H1 (cell line): ENCODE data around the gene AIG1.

ENCODE experiments used
- ATF2 ChIP-seq: IDR thresholded peaks from 2 replicates; pipeline ENCODE4 v1.6.1; 2012; ENCODE audit warnings: low read length, inconsistent platforms
- CTCF ChIP-seq, 3 experiments: IDR thresholded peaks; 1 replicate in 2 of 3; 2 replicates in 1 of 3; pipeline versions ENCODE4 v1.5.1 to v1.6.1; 2011; ENCODE audit warnings: low read length in 3 of 3, mild to moderate bottlenecking in 3 of 3, inconsistent platforms in 2 of 3, low read depth in 1 of 3, moderate library complexity in 1 of 3; ENCODE audit not compliant: insufficient read depth in 1 of 3; ENCODE audit errors: control extremely low read depth in 1 of 3
- EGR1 ChIP-seq: IDR thresholded peaks from 2 replicates; pipeline ENCODE4 v1.6.1; 2011; ENCODE audit warnings: low read depth, low read length, borderline replicate concordance
- EP300 ChIP-seq, 2 experiments: IDR thresholded peaks; 1 replicate in 1 of 2; 2 replicates in 1 of 2; pipeline ENCODE4 v1.6.1; 2011 to 2012; ENCODE audit warnings: low read depth in 2 of 2, low read length in 2 of 2, mild to moderate bottlenecking in 2 of 2, borderline replicate concordance in 1 of 2, inconsistent platforms in 1 of 2, moderate library complexity in 1 of 2
- PHF8 ChIP-seq: fragments of 200-600 bp; sonication (generic); conservative IDR thresholded peaks from 2 replicates; pipeline ENCODE4 v1.7.1; 2012; ENCODE audit warnings: low read depth, mild to moderate bottlenecking, inconsistent platforms, low read length, moderate library complexity
- POLR2AphosphoS5 ChIP-seq: IDR thresholded peaks from 2 replicates; pipeline ENCODE4 v1.6.1; 2011; ENCODE audit warnings: low read depth, low read length
- RAD21 ChIP-seq, 2 experiments: IDR thresholded peaks in 1 of 2; conservative IDR thresholded peaks in 1 of 2; 2 replicates each; pipeline ENCODE4 v1.6.1; 2011; ENCODE audit warnings: low read depth in 2 of 2, low read length in 2 of 2, improper control_type of control experiment in 1 of 2, inconsistent platforms in 1 of 2, mild to moderate bottlenecking in 1 of 2, moderate library complexity in 1 of 2
- SIN3A ChIP-seq, 2 experiments: IDR thresholded peaks in 1 of 2; conservative IDR thresholded peaks in 1 of 2; 2 replicates each; pipeline ENCODE4 v1.6.1; 2011 to 2012; ENCODE audit warnings: low read length in 2 of 2, improper control_type of control experiment in 1 of 2, low read depth in 1 of 2, mild to moderate bottlenecking in 1 of 2
- SIX5 ChIP-seq: IDR thresholded peaks from 2 replicates; pipeline ENCODE4 v1.6.1; 2011; ENCODE audit warnings: mild to moderate bottlenecking, low read depth, low read length
- SRF ChIP-seq: IDR thresholded peaks from 2 replicates; pipeline ENCODE4 v1.6.1; 2011; ENCODE audit warnings: mild to moderate bottlenecking, low read depth, low read length, moderate library complexity
- TEAD4 ChIP-seq: IDR thresholded peaks from 2 replicates; pipeline ENCODE4 v1.6.1; 2012; ENCODE audit warnings: low read depth, low read length, inconsistent platforms, mixed read lengths
- YY1 ChIP-seq: IDR thresholded peaks from 2 replicates; pipeline ENCODE4 v1.6.1; 2011; ENCODE audit warnings: low read depth, mild to moderate bottlenecking, low read length
- TF ChIP-seq, protein P1 (sequence below): IDR thresholded peaks from 2 replicates; pipeline ENCODE4 v1.6.1; 2011; ENCODE audit warnings: low read length, improper control_type of control experiment
- TF ChIP-seq, protein P2 (sequence below): IDR thresholded peaks from 2 replicates; pipeline ENCODE4 v1.6.1; 2011; ENCODE audit warnings: low read depth, mild to moderate bottlenecking, low read length; ENCODE audit not compliant: insufficient read depth

GRCh38 chr6:143078468-143079324 is 18.0 kb downstream of the AIG1 start:
- TF ChIP-seq SRF (no peak), EGR1 (no peak), SIX5 (no peak), CTCF (IDR thresholded peaks at IDR 0.05; ENCODE audit: control extremely low read depth in 1 of 3, insufficient read depth in 1 of 3, low read depth in 1 of 3, low read length in 3 of 3) (no peak), ATF2 (no peak), EP300 (IDR thresholded peaks at IDR 0.05; ENCODE audit: borderline replicate concordance in 1 of 2, low read depth in 2 of 2, low read length in 2 of 2) (no peak), TEAD4 (no peak), PHF8 (no peak), POLR2AphosphoS5 (no peak), RAD21 (IDR thresholded peaks at IDR 0.05 in 1 of 2, conservative IDR thresholded peaks at IDR 0.05 in 1 of 2; ENCODE audit: low read depth in 2 of 2, low read length in 2 of 2) (no peak), YY1 (no peak), SIN3A (conservative IDR thresholded peaks at IDR 0.05 in 1 of 2, IDR thresholded peaks at IDR 0.05 in 1 of 2; ENCODE audit: low read depth in 1 of 2, low read length in 2 of 2) (no peak)
- TF ChIP-seq, protein P1, sequence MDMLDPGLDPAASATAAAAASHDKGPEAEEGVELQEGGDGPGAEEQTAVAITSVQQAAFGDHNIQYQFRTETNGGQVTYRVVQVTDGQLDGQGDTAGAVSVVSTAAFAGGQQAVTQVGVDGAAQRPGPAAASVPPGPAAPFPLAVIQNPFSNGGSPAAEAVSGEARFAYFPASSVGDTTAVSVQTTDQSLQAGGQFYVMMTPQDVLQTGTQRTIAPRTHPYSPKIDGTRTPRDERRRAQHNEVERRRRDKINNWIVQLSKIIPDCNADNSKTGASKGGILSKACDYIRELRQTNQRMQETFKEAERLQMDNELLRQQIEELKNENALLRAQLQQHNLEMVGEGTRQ: no peak
- TF ChIP-seq, protein P2, sequence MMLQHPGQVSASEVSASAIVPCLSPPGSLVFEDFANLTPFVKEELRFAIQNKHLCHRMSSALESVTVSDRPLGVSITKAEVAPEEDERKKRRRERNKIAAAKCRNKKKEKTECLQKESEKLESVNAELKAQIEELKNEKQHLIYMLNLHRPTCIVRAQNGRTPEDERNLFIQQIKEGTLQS: no peak
